Parathyroid adenoma (tissue), 2 donors: ENCODE data around the gene RNH1.

Experiments
- H2AFZ ChIP-seq: fragments of 300-600 bp; sonication (generic); one replicate; pipeline ENCODE4 v1.7.0; 2017; ENCODE audit warnings: antibody characterized with exemption, mild to moderate bottlenecking
- H3K27ac ChIP-seq: fragments of 300-600 bp; sonication (generic); one replicate; pipeline ENCODE4 v1.7.0; 2017
- H3K27me3 ChIP-seq: fragments of 300-600 bp; sonication (generic); one replicate; pipeline ENCODE4 v1.7.0; 2017; ENCODE audit warnings: low read length; ENCODE audit not compliant: control insufficient read depth, insufficient read depth
- H3K36me3 ChIP-seq: fragments of 300-600 bp; sonication (generic); one replicate; pipeline ENCODE4 v1.7.0; 2017; ENCODE audit warnings: low read length; ENCODE audit not compliant: control insufficient read depth, insufficient read depth
- H3K4me1 ChIP-seq: fragments of 300-600 bp; sonication (generic); one replicate; pipeline ENCODE4 v1.7.0; 2017; ENCODE audit warnings: control low read depth
- H3K4me2 ChIP-seq: fragments of 300-600 bp; sonication (generic); one replicate; pipeline ENCODE4 v1.7.0; 2017; ENCODE audit warnings: low read length
- H3K4me3 ChIP-seq: fragments of 300-600 bp; sonication (generic); one replicate; pipeline ENCODE4 v1.7.0; 2017; ENCODE audit warnings: low read depth, low read length
- H3K79me2 ChIP-seq: fragments of 300-600 bp; sonication (generic); one replicate; pipeline ENCODE4 v1.7.0; 2017; ENCODE audit warnings: control low read depth
- H3K9ac ChIP-seq: fragments of 300-600 bp; sonication (generic); one replicate; pipeline ENCODE4 v1.7.0; 2017; ENCODE audit warnings: mild to moderate bottlenecking
- H3K9me3 ChIP-seq: fragments of 300-600 bp; sonication (generic); one replicate; pipeline ENCODE4 v1.7.0; 2017; ENCODE audit warnings: low read length; ENCODE audit not compliant: control insufficient read depth
- TF ChIP-seq, protein P1 (sequence below): fragments of 300-600 bp; sonication (generic); IDR thresholded peaks from one replicate; pipeline ENCODE4 v1.7.0; 2017; ENCODE audit warnings: antibody characterized with exemption, mild to moderate bottlenecking
- donor health status: primary hyperparathyroidism.

Gene RNH1

DNA sequence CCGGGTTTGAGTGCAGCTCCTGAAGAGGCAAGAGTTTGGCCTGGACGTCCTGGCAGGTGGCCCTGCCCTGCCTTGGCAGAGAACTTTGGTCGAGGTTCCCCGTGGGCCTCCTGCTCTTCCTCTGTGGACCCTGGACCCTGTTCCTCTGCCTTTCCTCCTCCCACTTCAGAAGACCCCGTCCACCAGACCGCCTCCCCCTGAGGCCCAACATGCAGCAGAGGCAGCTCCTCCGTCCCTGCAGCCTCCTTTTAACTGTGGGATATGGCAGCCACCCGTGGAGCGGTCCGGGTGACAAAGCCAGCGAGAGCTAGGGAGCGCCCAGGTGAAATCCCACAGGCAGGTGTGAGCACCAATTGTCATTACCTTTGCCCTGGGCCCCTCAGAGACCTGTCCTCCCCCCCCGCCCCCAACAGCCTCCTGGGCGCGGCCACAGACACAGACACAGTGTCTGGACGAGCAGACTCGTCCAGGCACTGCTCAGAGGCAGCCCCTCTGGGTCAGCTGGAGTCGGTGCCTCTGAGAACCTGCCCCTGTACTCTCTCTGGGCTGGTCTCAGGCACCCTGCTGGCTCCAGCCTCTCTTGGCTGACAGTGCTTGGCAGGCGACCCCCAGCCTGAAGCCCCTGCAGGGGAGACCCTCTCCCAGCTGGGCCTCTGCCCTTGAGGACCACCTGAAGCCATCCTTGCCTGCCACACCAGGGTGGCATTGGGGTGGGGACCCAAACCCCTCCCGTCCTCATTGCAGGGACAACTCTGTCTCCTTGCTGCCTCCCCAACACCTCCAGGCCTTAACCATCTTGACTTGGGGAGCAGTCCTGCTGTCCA is 61.1 kb downstream of the RNH1 start:
- H3K36me3 ChIP-seq = no peaks in the 10 kb centered on the region
- no peak overlapping the region for H3K4me3 ChIP-seq
- H3K9ac ChIP-seq = no peak overlapping the region
- H2AFZ ChIP-seq = no peak overlapping the region
- no peaks in the 10 kb centered on the region for H3K9me3 ChIP-seq
- no peak overlapping the region for H3K27ac ChIP-seq
- H3K79me2 ChIP-seq = no peaks in the 10 kb centered on the region
- no peaks in the 10 kb centered on the region for H3K27me3 ChIP-seq
- no peak overlapping the region for H3K4me2 ChIP-seq
- TF ChIP-seq, protein P1, sequence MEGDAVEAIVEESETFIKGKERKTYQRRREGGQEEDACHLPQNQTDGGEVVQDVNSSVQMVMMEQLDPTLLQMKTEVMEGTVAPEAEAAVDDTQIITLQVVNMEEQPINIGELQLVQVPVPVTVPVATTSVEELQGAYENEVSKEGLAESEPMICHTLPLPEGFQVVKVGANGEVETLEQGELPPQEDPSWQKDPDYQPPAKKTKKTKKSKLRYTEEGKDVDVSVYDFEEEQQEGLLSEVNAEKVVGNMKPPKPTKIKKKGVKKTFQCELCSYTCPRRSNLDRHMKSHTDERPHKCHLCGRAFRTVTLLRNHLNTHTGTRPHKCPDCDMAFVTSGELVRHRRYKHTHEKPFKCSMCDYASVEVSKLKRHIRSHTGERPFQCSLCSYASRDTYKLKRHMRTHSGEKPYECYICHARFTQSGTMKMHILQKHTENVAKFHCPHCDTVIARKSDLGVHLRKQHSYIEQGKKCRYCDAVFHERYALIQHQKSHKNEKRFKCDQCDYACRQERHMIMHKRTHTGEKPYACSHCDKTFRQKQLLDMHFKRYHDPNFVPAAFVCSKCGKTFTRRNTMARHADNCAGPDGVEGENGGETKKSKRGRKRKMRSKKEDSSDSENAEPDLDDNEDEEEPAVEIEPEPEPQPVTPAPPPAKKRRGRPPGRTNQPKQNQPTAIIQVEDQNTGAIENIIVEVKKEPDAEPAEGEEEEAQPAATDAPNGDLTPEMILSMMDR = no peak
- peaks cover 3% of the 10 kb centered on the region for H3K4me1 ChIP-seq
